Gastroesophageal sphincter (tissue), 4 donors: Measurements from ENCODE around the gene SEMA3D. TPM values are rescaled to one million over a fixed set of nuclear protein-coding genes. Genes with fewer than 3 reads are reported as not detected.
A peak's percentile ranks its signal among the peaks of the same experiment; 100 is the strongest.

Experiments used
- ATAC-seq: fragments of 150-250 bp; one replicate; pipeline ENCODE4 v1.9.1; 2016; ENCODE audit warnings: mild to moderate bottlenecking, moderate library complexity
- H3K27ac ChIP-seq, 4 donors: fragments of 200-600 bp; sonication (generic) in 3 of 4; 1 replicate in 3 of 4; 2 replicates in 1 of 4; pipeline ENCODE4 v1.5.1; 2016 to 2019
- H3K27me3 ChIP-seq: fragments of 200-600 bp; sonication (generic); one replicate; pipeline ENCODE4 v1.5.1; 2019
- H3K36me3 ChIP-seq, 2 donors: fragments of 200-600 bp; sonication (generic); one replicate each; pipeline ENCODE4 v1.5.1; 2019; ENCODE audit warnings: control low read depth in 1 of 2
- H3K4me1 ChIP-seq, 3 donors: fragments of 200-600 bp; sonication (generic); 1 replicate in 2 of 3; 2 replicates in 1 of 3; pipeline ENCODE4 v1.5.1; 2016 to 2019; ENCODE audit warnings: control low read depth in 2 of 3
- H3K4me3 ChIP-seq, 2 donors: fragments of 200-600 bp; sonication (generic); one replicate each; pipeline ENCODE4 v1.5.1; 2019; ENCODE audit warnings: mild to moderate bottlenecking in 1 of 2, moderate library complexity in 1 of 2
- H3K9me3 ChIP-seq, 3 donors: fragments of 200-600 bp; sonication (generic); one replicate each; pipeline ENCODE4 v1.5.1; 2017 to 2019; ENCODE audit warnings: control low read depth in 2 of 3
- EP300 ChIP-seq: sonication (generic); formaldehyde crosslinking; IDR thresholded peaks from one replicate; pipeline ENCODE4 v1.6.1; 2017; ENCODE audit warnings: antibody characterized with exemption, mild to moderate bottlenecking
- POLR2A ChIP-seq, 2 donors: fragments of 450-650 bp; IDR thresholded peaks; one replicate each; pipeline ENCODE4 v1.6.1; 2017; ENCODE audit warnings: antibody characterized with exemption in 2 of 2, mild to moderate bottlenecking in 2 of 2, moderate library complexity in 1 of 2
- POLR2AphosphoS5 ChIP-seq: sonication (generic); formaldehyde crosslinking; IDR thresholded peaks from one replicate; pipeline ENCODE4 v1.6.1; 2017; ENCODE audit warnings: antibody characterized with exemption
- WGBS, 2 donors: methylation state at CpG; one replicate each; pipeline ENCODE4 v1.1.5; 2018; ENCODE audit warnings: low coverage in 1 of 2; 5-methylcytosine and 5-hydroxymethylcytosine counted together
- total RNA-seq, 4 donors: library from RNA; depleted of rRNA; stranded (reverse); fragments of >200 nt; gene quantifications; one replicate each; pipeline ENCODE4 v1.1.0, GENCODE V29; 2016
- TF ChIP-seq, protein P1 (sequence below), 4 experiments: fragments of 200-600 bp in 2 of 4; fragments of 450-650 bp in 2 of 4; sonication (generic) in 1 of 4; IDR thresholded peaks; one replicate each; pipeline ENCODE4 v1.5.1; 2017 to 2019; ENCODE audit warnings: antibody characterized with exemption in 4 of 4, mild to moderate bottlenecking in 2 of 4, moderate library complexity in 2 of 4

Gene SEMA3D
- total RNA-seq, 4 donors from 2014 or later, result 0.27 to 24.6 (median 6.5) TPM

DNA sequence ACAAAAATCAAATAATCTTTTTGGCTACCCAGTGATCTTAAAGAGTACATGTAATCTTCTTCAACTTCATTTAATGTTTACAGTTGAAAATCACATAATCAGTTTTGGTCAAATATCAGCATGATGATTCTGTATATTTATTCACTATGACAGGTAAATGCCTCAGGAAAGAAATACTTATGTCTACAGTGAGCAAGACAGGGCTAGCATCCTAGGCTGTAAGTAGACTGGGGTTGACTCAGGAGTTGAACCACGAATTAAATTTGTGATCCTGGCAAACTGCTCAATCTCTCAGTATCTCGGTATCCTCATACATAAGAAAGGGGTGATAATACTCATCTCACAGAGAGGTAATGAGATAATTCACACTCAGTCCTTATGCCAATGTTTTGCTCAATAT, 71.8 kb downstream of the SEMA3D start:
- ATAC-seq, result no peak
- Histone ChIP-seq H3K36me3 (no peaks in the 10 kb centered on the region), H3K27ac (no peak overlapping the region), H3K4me1 (no peaks in the 10 kb centered on the region), H3K9me3 (no peaks in the 10 kb centered on the region), H3K27me3 (no peaks in the 10 kb centered on the region), H3K4me3 (no peak overlapping the region)
- TF ChIP-seq EP300 (no peak), POLR2A (IDR thresholded peaks at IDR 0.05) (no peak), POLR2AphosphoS5 (no peak)
- TF ChIP-seq, protein P1, sequence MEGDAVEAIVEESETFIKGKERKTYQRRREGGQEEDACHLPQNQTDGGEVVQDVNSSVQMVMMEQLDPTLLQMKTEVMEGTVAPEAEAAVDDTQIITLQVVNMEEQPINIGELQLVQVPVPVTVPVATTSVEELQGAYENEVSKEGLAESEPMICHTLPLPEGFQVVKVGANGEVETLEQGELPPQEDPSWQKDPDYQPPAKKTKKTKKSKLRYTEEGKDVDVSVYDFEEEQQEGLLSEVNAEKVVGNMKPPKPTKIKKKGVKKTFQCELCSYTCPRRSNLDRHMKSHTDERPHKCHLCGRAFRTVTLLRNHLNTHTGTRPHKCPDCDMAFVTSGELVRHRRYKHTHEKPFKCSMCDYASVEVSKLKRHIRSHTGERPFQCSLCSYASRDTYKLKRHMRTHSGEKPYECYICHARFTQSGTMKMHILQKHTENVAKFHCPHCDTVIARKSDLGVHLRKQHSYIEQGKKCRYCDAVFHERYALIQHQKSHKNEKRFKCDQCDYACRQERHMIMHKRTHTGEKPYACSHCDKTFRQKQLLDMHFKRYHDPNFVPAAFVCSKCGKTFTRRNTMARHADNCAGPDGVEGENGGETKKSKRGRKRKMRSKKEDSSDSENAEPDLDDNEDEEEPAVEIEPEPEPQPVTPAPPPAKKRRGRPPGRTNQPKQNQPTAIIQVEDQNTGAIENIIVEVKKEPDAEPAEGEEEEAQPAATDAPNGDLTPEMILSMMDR (IDR thresholded peaks at IDR 0.05), result no peak
- 87 to 94% methylated on average over 2 of the region's 2 CpGs for WGBS, 2 donors

DNA sequence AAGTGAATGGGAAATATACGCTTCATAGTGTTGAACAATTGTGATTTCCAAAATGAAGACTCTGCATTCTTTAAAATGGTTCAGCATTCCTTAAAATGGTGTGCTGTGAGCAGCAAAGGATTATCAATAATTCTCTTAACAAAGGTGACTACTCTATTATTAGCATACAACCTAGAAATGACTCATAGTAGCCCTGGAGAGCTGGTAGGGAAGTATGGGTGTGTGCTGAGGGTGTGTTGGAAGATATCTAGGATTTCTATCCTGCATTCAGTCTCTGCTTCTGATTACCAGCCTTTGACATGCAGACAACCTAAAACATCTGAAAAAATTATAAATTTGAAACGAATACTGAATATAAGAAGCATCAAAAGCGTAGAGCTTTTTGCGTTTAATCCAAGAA, 72.5 kb downstream of the SEMA3D start:
- Histone ChIP-seq H3K4me1 (no peaks in the 10 kb centered on the region), H3K27me3 (no peaks in the 10 kb centered on the region), H3K4me3 (no peak overlapping the region), H3K36me3 (no peaks in the 10 kb centered on the region), H3K27ac (no peak overlapping the region), H3K9me3 (no peaks in the 10 kb centered on the region)
- ATAC-seq, result no peak
- 94 to 95% methylated on average over 4 of the region's 4 CpGs for WGBS, 2 donors
- TF ChIP-seq EP300 (no peak), POLR2AphosphoS5 (no peak)

DNA sequence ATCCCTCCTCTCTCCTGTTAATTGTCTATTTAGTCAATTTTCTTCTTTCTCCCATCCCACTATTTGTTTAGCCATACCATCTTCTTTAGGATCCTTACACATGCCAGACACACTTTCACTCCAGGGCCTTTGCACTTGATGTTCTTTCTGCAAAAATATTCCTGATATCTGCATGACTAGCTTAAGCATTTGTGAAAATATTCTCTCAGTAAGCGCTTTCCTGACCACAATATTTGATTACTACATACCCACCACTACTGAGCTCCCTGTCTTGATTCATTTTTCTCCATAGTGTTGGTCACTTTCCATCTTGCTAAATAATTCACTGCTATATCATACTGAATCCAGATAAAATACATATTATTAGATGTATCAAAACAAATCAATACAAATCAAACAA, 75.1 kb downstream of the SEMA3D start:
- Histone ChIP-seq H3K9me3 (no peaks in the 10 kb centered on the region), H3K4me3 (no peak overlapping the region), H3K4me1 (no peaks in the 10 kb centered on the region), H3K27me3 (no peaks in the 10 kb centered on the region), H3K36me3 (no peaks in the 10 kb centered on the region), H3K27ac (no peak overlapping the region)
- WGBS, 2 donors, result 100% methylated on average over 1 of the region's 1 CpG
- TF ChIP-seq, protein P1 (IDR thresholded peaks at IDR 0.05), result no peak
- no peak for TF ChIP-seq POLR2AphosphoS5
- no peak for TF ChIP-seq POLR2A (IDR thresholded peaks at IDR 0.05)
- no peak for TF ChIP-seq EP300
- no peak for ATAC-seq

DNA sequence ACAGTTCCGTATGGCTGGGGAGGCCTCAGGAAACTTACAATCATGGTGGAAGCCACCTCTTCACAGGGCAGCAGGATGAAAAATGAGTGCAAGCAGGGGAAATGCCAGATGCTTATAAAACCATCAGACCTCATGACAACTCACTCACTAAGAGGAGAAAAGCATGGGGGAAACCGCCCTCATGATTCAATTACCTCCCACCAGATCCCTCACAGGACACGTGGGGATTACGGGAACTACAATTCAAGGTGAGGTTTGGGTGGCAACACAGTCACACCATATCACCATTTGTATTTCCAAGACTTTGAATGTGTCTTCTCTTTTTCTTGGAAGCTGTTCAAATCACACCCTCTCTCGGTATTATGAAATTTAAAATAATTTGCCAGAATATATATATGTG, 80.1 kb downstream of the SEMA3D start:
- 85 to 92% methylated on average over 4 to 5 of the region's 5 CpGs for WGBS, 2 donors
- Histone ChIP-seq H3K4me1 (no peaks in the 10 kb centered on the region), H3K9me3 (no peaks in the 10 kb centered on the region), H3K27me3 (no peaks in the 10 kb centered on the region), H3K4me3 (no peak overlapping the region), H3K27ac (no peak overlapping the region), H3K36me3 (no peaks in the 10 kb centered on the region)
- ATAC-seq, result no peak
- TF ChIP-seq EP300 (no peak), POLR2AphosphoS5 (no peak), POLR2A (IDR thresholded peaks at IDR 0.05) (no peak)
- TF ChIP-seq, protein P1 (IDR thresholded peaks at IDR 0.05), result no peak

DNA sequence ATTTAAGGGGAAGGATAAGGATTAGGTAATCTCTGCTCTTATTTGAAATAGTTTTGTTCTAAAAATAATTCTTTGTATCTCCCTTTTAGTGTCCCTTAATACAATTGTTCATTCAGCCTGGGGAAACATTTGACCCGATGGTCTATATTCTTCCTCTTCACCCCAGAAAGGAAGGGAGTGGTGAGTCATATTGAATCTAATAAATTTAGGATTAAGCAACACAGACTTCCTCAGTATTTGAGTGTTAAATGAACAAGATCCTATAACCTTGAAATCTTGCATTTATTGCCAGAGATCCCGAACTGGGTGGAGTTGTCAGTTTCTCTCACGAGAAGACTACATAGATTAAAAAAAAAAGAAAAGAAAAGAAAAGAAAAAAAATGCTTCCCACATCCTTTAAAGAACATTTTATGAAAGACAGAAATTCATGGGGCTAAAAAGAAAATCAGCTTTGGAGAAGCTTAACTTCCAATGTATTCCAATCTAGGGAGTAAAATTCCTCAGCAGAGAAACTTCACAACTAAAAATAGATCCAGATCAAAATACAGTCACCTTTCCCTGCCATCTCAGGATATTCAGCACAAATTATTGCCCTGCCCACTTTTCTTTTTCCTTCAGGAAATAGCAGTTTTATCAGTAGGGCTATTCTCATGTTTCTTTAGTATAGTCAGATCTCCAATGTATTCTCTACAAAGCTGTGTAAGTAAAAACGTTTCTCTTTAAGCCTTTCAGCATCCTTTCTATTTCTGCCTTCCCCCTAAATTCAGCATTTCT, 82.2 kb downstream of the SEMA3D start:
- Histone ChIP-seq H3K27ac (no peak overlapping the region), H3K36me3 (no peaks in the 10 kb centered on the region), H3K27me3 (no peaks in the 10 kb centered on the region), H3K4me1 (no peaks in the 10 kb centered on the region), H3K9me3 (no peaks in the 10 kb centered on the region), H3K4me3 (no peak overlapping the region)
- TF ChIP-seq EP300 (no peak), POLR2A (IDR thresholded peaks at IDR 0.05) (no peak), POLR2AphosphoS5 (no peak)
- TF ChIP-seq, protein P1 (IDR thresholded peaks at IDR 0.05), result no peak
- 15 to 51% methylated on average over 4 of the region's 4 CpGs for WGBS, 2 donors
- ATAC-seq, result peak; percentile 47
